PFSK-1 (cell line): ENCODE results near the gene CMIP.

Experiments
- FOXP2 ChIP-seq: optimal IDR thresholded peaks from 2 replicates; pipeline ENCODE3; 2011; ENCODE audit warnings: borderline replicate concordance, control low read depth, inconsistent platforms; ENCODE audit not compliant: insufficient read depth; ENCODE audit errors: extremely low read length, extremely low read depth
- POLR2AphosphoS5 ChIP-seq: IDR thresholded peaks from 2 replicates; pipeline ENCODE4 v1.6.1; 2012; ENCODE audit warnings: low read depth, mild to moderate bottlenecking, control low read depth, low read length, moderate library complexity
- SIN3A ChIP-seq: IDR thresholded peaks from 2 replicates; pipeline ENCODE4 v1.6.1; 2012; ENCODE audit warnings: mild to moderate bottlenecking, low read length, moderate library complexity, borderline replicate concordance; ENCODE audit not compliant: insufficient read depth
- TAF1 ChIP-seq: IDR thresholded peaks from 2 replicates; pipeline ENCODE4 v1.6.1; 2012; ENCODE audit warnings: low read length, control low read depth, borderline replicate concordance; ENCODE audit not compliant: insufficient read depth
- TF ChIP-seq, protein P1 (sequence below), 2 experiments: IDR thresholded peaks; 2 replicates each; pipeline versions ENCODE4 v1.6.1 to v1.8.0; 2011 to 2012; ENCODE audit warnings: low read depth in 2 of 2, low read length in 2 of 2, control low read depth in 1 of 2, inconsistent platforms in 1 of 2, mild to moderate bottlenecking in 1 of 2, moderate library complexity in 1 of 2; ENCODE audit not compliant: insufficient read depth in 1 of 2

The CMIP gene

DNA sequence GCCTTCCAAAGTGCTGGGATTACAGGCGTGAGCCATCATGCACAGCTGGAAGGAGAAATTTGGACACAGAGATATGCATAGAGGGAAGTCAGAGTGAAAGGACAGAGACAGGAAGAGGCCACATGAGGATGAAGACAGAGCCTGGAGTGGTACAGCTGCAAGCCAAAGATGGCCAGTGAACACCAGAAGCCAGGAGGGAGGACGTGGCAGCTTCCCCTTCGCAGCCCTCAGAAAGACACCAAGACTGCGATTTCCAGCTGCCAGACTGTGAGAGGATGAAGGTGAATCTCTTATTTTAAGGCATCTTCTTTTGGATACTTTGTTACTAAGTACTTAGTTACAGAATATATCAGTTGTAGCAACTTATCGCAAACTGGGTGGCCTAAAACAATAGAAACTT is 274.0 kb downstream of the CMIP start:
- TF ChIP-seq FOXP2 (no peak), TAF1 (no peak), POLR2AphosphoS5 (no peak), SIN3A (no peak)
- TF ChIP-seq, protein P1, sequence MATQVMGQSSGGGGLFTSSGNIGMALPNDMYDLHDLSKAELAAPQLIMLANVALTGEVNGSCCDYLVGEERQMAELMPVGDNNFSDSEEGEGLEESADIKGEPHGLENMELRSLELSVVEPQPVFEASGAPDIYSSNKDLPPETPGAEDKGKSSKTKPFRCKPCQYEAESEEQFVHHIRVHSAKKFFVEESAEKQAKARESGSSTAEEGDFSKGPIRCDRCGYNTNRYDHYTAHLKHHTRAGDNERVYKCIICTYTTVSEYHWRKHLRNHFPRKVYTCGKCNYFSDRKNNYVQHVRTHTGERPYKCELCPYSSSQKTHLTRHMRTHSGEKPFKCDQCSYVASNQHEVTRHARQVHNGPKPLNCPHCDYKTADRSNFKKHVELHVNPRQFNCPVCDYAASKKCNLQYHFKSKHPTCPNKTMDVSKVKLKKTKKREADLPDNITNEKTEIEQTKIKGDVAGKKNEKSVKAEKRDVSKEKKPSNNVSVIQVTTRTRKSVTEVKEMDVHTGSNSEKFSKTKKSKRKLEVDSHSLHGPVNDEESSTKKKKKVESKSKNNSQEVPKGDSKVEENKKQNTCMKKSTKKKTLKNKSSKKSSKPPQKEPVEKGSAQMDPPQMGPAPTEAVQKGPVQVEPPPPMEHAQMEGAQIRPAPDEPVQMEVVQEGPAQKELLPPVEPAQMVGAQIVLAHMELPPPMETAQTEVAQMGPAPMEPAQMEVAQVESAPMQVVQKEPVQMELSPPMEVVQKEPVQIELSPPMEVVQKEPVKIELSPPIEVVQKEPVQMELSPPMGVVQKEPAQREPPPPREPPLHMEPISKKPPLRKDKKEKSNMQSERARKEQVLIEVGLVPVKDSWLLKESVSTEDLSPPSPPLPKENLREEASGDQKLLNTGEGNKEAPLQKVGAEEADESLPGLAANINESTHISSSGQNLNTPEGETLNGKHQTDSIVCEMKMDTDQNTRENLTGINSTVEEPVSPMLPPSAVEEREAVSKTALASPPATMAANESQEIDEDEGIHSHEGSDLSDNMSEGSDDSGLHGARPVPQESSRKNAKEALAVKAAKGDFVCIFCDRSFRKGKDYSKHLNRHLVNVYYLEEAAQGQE (IDR thresholded peaks at IDR 0.05; ENCODE audit: insufficient read depth in 1 of 2, low read depth in 2 of 2, low read length in 2 of 2), result no peak

DNA sequence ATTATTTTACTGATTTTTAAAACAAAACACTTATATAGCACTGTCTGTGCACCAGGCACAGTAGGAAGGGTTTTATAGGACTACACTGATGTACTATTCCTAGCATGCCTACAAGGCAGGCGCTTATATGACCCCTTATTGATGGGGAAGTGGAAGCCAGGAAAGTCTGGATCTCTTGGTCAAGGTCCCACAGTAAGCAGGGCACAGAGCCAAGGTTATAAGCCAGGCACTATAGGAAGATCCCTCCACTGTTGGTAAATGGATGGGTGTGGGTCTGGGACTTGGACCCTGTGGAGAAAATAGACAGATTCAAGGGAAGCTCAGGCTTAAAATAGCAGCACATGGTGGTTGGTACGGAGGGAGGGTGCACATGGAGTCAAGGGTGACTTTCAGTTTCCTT is 275.4 kb downstream of the CMIP start:
- TF ChIP-seq POLR2AphosphoS5 (no peak), TAF1 (no peak), FOXP2 (no peak), SIN3A (no peak)
- TF ChIP-seq, protein P1 (IDR thresholded peaks at IDR 0.05; ENCODE audit: insufficient read depth in 1 of 2, low read depth in 2 of 2, low read length in 2 of 2), result no peak

DNA sequence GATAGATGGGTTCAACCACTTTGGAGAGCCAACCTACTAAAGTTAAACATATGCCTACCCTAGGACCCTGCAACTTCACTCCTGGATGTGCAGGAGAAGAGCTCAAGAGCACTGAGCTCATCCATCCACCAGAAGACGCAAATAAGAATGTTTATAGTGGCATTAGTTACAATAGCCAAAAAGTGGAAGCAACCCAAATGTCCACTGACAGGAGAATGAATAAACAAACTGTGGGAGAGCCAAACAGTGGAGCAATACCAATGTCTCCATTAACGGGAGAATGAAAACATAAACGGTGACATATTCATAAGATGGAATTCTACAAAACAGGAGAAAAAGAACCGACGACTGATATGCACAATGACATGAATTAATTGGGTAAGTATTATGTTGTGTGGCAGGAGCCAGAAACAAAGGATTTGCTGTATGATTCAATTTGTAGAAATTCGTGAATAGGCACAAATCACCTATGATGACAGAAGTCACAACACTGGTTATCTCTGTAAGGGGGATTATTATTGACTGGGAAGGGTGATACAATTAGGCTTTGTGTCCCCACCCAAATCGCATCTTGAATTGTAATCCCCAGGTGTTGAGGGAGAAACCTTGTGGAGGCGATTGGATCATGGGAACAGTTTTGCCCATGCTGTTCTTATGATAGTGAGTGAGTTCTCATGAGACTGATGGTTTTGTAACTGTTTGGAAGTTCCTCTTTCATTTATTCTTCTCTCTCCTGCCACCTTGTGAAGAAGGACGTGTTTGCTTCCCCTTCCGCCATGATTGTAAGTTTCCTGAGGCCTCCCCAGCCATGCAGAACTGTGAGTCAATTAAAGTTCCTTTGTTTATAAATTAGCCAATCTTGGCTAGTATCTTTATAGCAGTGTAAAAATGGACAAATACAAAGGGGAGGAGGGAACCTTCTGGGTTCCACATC is 276.6 kb downstream of the CMIP start:
- TF ChIP-seq TAF1 (no peak), POLR2AphosphoS5 (no peak), FOXP2 (no peak), SIN3A (no peak)

DNA sequence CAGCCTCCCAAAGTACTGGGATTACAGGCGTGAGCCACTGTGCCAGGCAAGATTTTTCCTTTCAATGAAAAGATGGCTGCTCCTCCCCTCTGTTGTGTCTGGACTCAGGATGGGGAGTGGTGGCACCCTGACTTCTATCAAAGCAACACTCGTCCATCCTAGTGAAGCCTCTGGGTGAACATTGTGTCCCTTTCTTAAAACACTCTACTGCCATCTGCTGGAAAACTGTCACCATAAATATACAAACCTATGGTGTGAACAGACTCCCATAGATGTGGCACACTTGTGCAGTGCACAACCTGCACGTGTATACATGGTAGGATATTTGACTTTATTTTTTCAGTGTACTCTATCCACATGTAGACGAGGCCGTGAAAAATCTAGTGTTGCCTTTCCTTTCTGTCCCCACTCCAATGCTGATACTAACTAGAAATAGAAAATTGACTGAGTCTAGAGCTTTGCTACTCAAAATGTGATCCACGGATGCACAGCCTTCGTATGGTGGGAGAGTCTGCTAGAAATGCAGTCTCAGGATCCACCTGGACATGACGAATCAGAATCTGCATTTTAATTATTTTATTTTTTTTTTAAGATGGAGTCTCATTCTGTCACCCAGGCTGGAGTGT is 278.6 kb downstream of the CMIP start:
- TF ChIP-seq TAF1, result no peak
- no peak for TF ChIP-seq FOXP2
- TF ChIP-seq SIN3A, result no peak
- TF ChIP-seq, protein P1 (IDR thresholded peaks at IDR 0.05; ENCODE audit: insufficient read depth in 1 of 2, low read depth in 2 of 2, low read length in 2 of 2), result no peak
- no peak for TF ChIP-seq POLR2AphosphoS5

DNA sequence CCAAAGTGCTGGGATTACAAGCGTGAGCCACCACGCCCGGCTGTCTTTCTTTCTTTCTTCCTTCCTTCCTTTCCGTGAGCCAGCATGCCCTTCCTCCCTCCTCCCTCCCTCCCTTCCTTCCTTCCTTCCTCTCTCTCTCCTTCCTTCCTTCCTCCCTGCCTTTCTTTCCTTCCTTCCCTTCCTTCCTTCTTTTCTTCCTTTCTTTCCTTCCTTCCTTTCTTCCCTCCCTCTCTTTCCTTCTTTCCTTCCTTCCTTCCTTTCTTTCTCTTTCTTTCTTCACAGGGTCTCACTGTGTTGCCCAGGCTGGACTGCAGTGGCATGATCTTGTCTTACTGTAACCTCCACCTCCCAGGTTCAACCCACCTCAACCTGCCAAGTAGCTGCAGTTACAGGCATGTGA is 283.8 kb downstream of the CMIP start:
- TF ChIP-seq POLR2AphosphoS5, result no peak
- TF ChIP-seq TAF1, result no peak
- no peak for TF ChIP-seq FOXP2
- no peak for TF ChIP-seq SIN3A
- TF ChIP-seq, protein P1 (IDR thresholded peaks at IDR 0.05; ENCODE audit: insufficient read depth in 1 of 2, low read depth in 2 of 2, low read length in 2 of 2), result no peak
